Measurements from ENCODE around the gene GPC5. TPM values are rescaled to one million over a fixed set of nuclear protein-coding genes. Genes with fewer than 3 reads are reported as not detected.

GPC5 gene
- total RNA-seq, 1 experiment from 2014 or later = 0.15 TPM

DNA sequence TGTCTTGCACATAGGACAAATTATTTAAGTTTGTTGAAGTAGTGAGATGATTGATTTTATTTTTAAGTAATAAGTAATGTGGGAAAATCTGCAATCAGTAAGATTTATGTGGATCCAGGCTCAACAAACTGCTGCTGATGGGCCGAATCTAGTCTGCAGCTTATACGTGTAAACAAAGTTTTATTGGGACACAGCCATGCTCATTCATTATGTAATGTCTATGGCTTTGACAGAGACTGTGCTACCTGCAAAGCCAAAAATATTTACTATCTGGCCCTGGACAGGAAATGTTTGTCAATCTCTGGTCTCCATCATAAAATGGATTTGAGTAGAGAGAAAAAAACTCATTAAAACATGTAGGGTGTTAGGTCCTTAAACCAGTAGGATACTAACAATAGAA lies 728.0 kb downstream of the GPC5 start:
- Histone ChIP-seq H3K18ac (ENCODE audit: insufficient read length, low read depth, low read length) (no peak overlapping the region), H3K4me2 (ENCODE audit: insufficient read depth, insufficient read length, low read length) (no peak overlapping the region), H2BK120ac (ENCODE audit: low read depth, low read length, poor library complexity, severe bottlenecking) (no peak overlapping the region), H2BK12ac (ENCODE audit: insufficient read length, low read depth, low read length) (no peak overlapping the region), H3K23ac (ENCODE audit: insufficient read length, low read depth, low read length) (no peak overlapping the region), H3K27ac (ENCODE audit: insufficient read length, low read depth, low read length) (no peak overlapping the region), H3K23me2 (ENCODE audit: insufficient read length, low read depth, low read length, poor library complexity, severe bottlenecking) (no peaks in the 10 kb centered on the region), H4K20me1 (ENCODE audit: control insufficient read depth, insufficient read depth, insufficient read length) (no peaks in the 10 kb centered on the region), H3T11ph (ENCODE audit: low read length) (no peak overlapping the region), H4K5ac (ENCODE audit: insufficient read length, low read depth, low read length) (no peak overlapping the region), H3K9me3 (ENCODE audit: control insufficient read depth, low read depth, low read length) (no peaks in the 10 kb centered on the region), H3K79me1 (ENCODE audit: insufficient read depth, low read depth, low read length, poor library complexity, severe bottlenecking) (no peaks in the 10 kb centered on the region), H2BK15ac (ENCODE audit: low read depth, low read length) (no peak overlapping the region), H4K91ac (ENCODE audit: insufficient read length, low read depth, low read length) (no peak overlapping the region), H2BK20ac (ENCODE audit: low read depth, low read length, poor library complexity, severe bottlenecking) (no peak overlapping the region), H3K56ac (ENCODE audit: insufficient read length, low read depth, low read length) (no peak overlapping the region), H2AFZ (ENCODE audit: low read length) (no peak overlapping the region), H3K9ac (ENCODE audit: extremely low read depth, insufficient read length, low read length) (no peak overlapping the region), H4K8ac (replicated peaks; ENCODE audit: insufficient read length, low read depth, low read length) (no peak overlapping the region), H2BK5ac (ENCODE audit: insufficient read length, low read length) (no peak overlapping the region), H2AK5ac (ENCODE audit: insufficient read length, low read length) (no peak overlapping the region), H3K79me2 (ENCODE audit: insufficient read depth, low read length) (no peaks in the 10 kb centered on the region), H3K4ac (ENCODE audit: low read depth, low read length) (no peak overlapping the region), H3K4me1 (ENCODE audit: insufficient read depth, low read length) (no peaks in the 10 kb centered on the region), H3K14ac (ENCODE audit: insufficient read depth, low read length) (no peak overlapping the region), H3K27me3 (ENCODE audit: insufficient read depth, low read length) (no peaks in the 10 kb centered on the region)
- peaks cover 5% of the 10 kb centered on the region; the same call in 1 of the 2 replicates for H3K27me3 Mint-ChIP-seq (ENCODE audit: low read depth)
- WGBS (ENCODE audit: extremely low coverage, insufficient read length, low lambda C conversion rate) = no CpG with 5 or more reads among the region's 2 CpGs
- TF ChIP-seq CTCF (conservative IDR thresholded peaks at IDR 0.05) = no peak
- no peaks in the 10 kb centered on the region for H3K4me1 Mint-ChIP-seq
- no peak for DNase-seq
- no peaks in the 10 kb centered on the region for H3K36me3 Mint-ChIP-seq (ENCODE audit: insufficient read depth in 1 of 3, low read depth in 3 of 3)
- H3K27ac Mint-ChIP-seq = no peak overlapping the region
- no peaks in the 10 kb centered on the region for H3K9me3 Mint-ChIP-seq
- H3K4me3 Mint-ChIP-seq = no peak overlapping the region

All from H9 (cell line).